Left ventricle myocardium inferior (tissue), 1 donor: Measurements from ENCODE around the gene LNP1. TPM values are rescaled to one million over a fixed set of nuclear protein-coding genes. Genes with fewer than 3 reads are reported as not detected.
A peak's percentile ranks its signal among the peaks of the same experiment; 100 is the strongest.

Experiments
- DNase-seq: peaks from one replicate; pipeline ENCODE4 v3.0.0-alpha.2; 2020
- H3K27ac ChIP-seq: fragments of 200-600 bp; replicated peaks from 2 replicates; pipeline ENCODE4 v1.8.0; 2021
- H3K27me3 ChIP-seq: fragments of 200-600 bp; 2 replicates; pipeline ENCODE4 v1.8.0; 2021; ENCODE audit warnings: low read depth
- H3K36me3 ChIP-seq: fragments of 200-600 bp; 2 replicates; pipeline ENCODE4 v1.8.0; 2021
- H3K4me1 ChIP-seq: fragments of 200-600 bp; 2 replicates; pipeline ENCODE4 v1.8.0; 2021
- H3K4me3 ChIP-seq: fragments of 200-600 bp; 2 replicates; pipeline ENCODE4 v1.8.0; 2021; ENCODE audit warnings: mild to moderate bottlenecking, moderate library complexity
- H3K9me3 ChIP-seq: fragments of 200-600 bp; replicated peaks from 2 replicates; pipeline ENCODE4 v1.8.0; 2021
- CTCF ChIP-seq: fragments of 200-600 bp; IDR thresholded peaks from 2 replicates; pipeline ENCODE4 v1.8.0; 2021; ENCODE audit warnings: antibody characterized with exemption, mild to moderate bottlenecking, borderline replicate concordance
- intact Hi-C: fragments of 100-400 bp; cut with micrococcal nuclease; formaldehyde crosslinking; loops from one replicate; pipeline ENCODE4 v1.11.0; 2022
- total RNA-seq: library from RNA; stranded (reverse); fragmentation: NEBNext Ultra II Directional; extraction: Animal tissue kit (Norgen Biotek cat#: 25700); gene quantifications from one replicate; pipeline ENCODE4 v1.2.1, GENCODE V29; 2021
- donor health status: DM: no; HTN: yes; CAD: no; lungs with severe emphysema.

The LNP1 gene
- total RNA-seq, 1 donor from 2014 or later = 4.2 TPM

GRCh38 chr3:100427699-100428098 lies 26.4 kb downstream of the LNP1 start:
- Histone ChIP-seq H3K4me1 (peaks cover 5% of the 10 kb centered on the region), H3K4me3 (no peak overlapping the region), H3K36me3 (no peaks in the 10 kb centered on the region), H3K27ac (peak overlapping the region; percentile 39), H3K27me3 (no peaks in the 10 kb centered on the region), H3K9me3 (no peaks in the 10 kb centered on the region)
- TF ChIP-seq CTCF = no peak
- intact Hi-C loops = no loop called here
- no peak for DNase-seq

- no peak for TF ChIP-seq CTCF
- Histone ChIP-seq H3K4me3 (no peak overlapping the region), H3K27ac (no peak overlapping the region), H3K36me3 (no peaks in the 10 kb centered on the region), H3K9me3 (peaks cover 4% of the 10 kb centered on the region), H3K4me1 (peaks cover 5% of the 10 kb centered on the region), H3K27me3 (no peaks in the 10 kb centered on the region)
- DNase-seq = no peak
- intact Hi-C loops = no loop called here
Measured at GRCh38 chr3:100429187-100429716, 27.9 kb downstream of the LNP1 start.

- Histone ChIP-seq H3K4me1 (peaks cover 4% of the 10 kb centered on the region), H3K9me3 (peaks cover 6% of the 10 kb centered on the region), H3K4me3 (no peak overlapping the region), H3K27ac (no peak overlapping the region), H3K27me3 (no peaks in the 10 kb centered on the region), H3K36me3 (no peaks in the 10 kb centered on the region)
- intact Hi-C loops = no loop called here
- no peak for DNase-seq
- TF ChIP-seq CTCF = no peak
Measured at GRCh38 chr3:100436951-100437350, 35.6 kb downstream of the LNP1 start.

GRCh38 chr3:100437721-100438622 lies 36.6 kb downstream of the LNP1 start:
- Histone ChIP-seq H3K4me1 (peaks cover 4% of the 10 kb centered on the region), H3K4me3 (no peak overlapping the region), H3K36me3 (no peaks in the 10 kb centered on the region), H3K9me3 (peaks cover 6% of the 10 kb centered on the region), H3K27ac (no peak overlapping the region), H3K27me3 (no peaks in the 10 kb centered on the region)
- intact Hi-C loops = no loop called here
- DNase-seq = no peak
- no peak for TF ChIP-seq CTCF

- TF ChIP-seq CTCF = no peak
- no peaks in the 10 kb centered on the region for H3K36me3 ChIP-seq
- H3K27me3 ChIP-seq = no peaks in the 10 kb centered on the region
- peaks cover 4% of the 10 kb centered on the region for H3K4me1 ChIP-seq
- H3K9me3 ChIP-seq = peaks cover 9% of the 10 kb centered on the region
- intact Hi-C loops = no loop called here
- DNase-seq = no peak
- H3K4me3 ChIP-seq = no peak overlapping the region
- no peak overlapping the region for H3K27ac ChIP-seq
Measured at GRCh38 chr3:100438623-100438974, 37.3 kb downstream of the LNP1 start.
